IMR-90 (cell line): ENCODE results near the gene IFRD1. TPM values are rescaled to one million over a fixed set of nuclear protein-coding genes. Genes with fewer than 3 reads are reported as not detected.
A peak's percentile ranks its signal among the peaks of the same experiment; 100 is the strongest.

Experiments
- ATAC-seq: fragments of 200-7000 bp; cut with Tn5 transposase; 2 replicates; pipeline ENCODE4 v1.9.1; 2020; ENCODE audit warnings: low read depth, mild to moderate bottlenecking, moderate library complexity
- BruUV-seq: library from RNA; stranded (reverse); fragments of 400-500 nt; replicated peaks from 2 replicates; lab custom pipeline; 2021; lab: Mats Ljungman, UMichigan
- CTCF ChIA-PET: fragments of 300-600 bp; formaldehyde crosslinking; extraction: SDS; loops from one replicate; lab custom pipeline; 2021; ENCODE audit warnings: antibody characterized with exemption; lab: Yijun Ruan, JAX
- POLR2A ChIA-PET: fragments of 300-600 bp; sonication (Branson Sonifier 250); formaldehyde crosslinking; loops from one replicate; lab custom pipeline; 2022; ENCODE audit warnings: antibody characterized with exemption; ENCODE audit not compliant: unreplicated experiment; lab: Charles Lee
- DNase-seq: peaks from one replicate; pipeline ENCODE4 v3.0.0; 2013
- H2AFZ ChIP-seq: replicated peaks from 2 replicates; pipeline ENCODE3; 2013; ENCODE audit warnings: low read length, mild to moderate bottlenecking; ENCODE audit not compliant: poor library complexity
- H2AK5ac ChIP-seq: 2 replicates; pipeline ENCODE4 v1.6.1; 2013; ENCODE audit warnings: low read depth, low read length, inconsistent platforms
- H2AK9ac ChIP-seq: replicated peaks from 2 replicates; pipeline ENCODE3; 2013; ENCODE audit warnings: mild to moderate bottlenecking, low read depth, low read length, moderate library complexity; ENCODE audit not compliant: poor library complexity
- H2BK120ac ChIP-seq: 2 replicates; pipeline ENCODE4 v1.6.1; 2013; ENCODE audit warnings: low read depth, low read length, inconsistent platforms
- H2BK15ac ChIP-seq: 3 replicates; pipeline ENCODE4 v1.6.1; 2013; ENCODE audit warnings: low read depth, low read length, inconsistent platforms
- H2BK20ac ChIP-seq: 2 replicates; pipeline ENCODE4 v1.6.1; 2013; ENCODE audit warnings: low read depth, mild to moderate bottlenecking, inconsistent platforms, low read length, moderate library complexity
- H2BK5ac ChIP-seq: 2 replicates; pipeline ENCODE4 v1.6.1; 2013; ENCODE audit warnings: mild to moderate bottlenecking, low read depth, low read length, inconsistent platforms; ENCODE audit not compliant: poor library complexity, severe bottlenecking
- H3K14ac ChIP-seq: replicated peaks from 2 replicates; pipeline ENCODE4 v1.6.1; 2013; ENCODE audit warnings: low read depth, low read length, inconsistent platforms
- H3K18ac ChIP-seq: 2 replicates; pipeline ENCODE4 v1.6.1; 2013; ENCODE audit warnings: low read depth, low read length, control low read depth
- H3K23ac ChIP-seq: 2 replicates; pipeline ENCODE4 v1.6.1; 2013; ENCODE audit warnings: low read depth, low read length, inconsistent platforms
- H3K27ac ChIP-seq: 2 replicates; pipeline ENCODE4 v1.5.1; 2013; ENCODE audit warnings: mild to moderate bottlenecking, control low read depth, low read length; ENCODE audit not compliant: insufficient read depth
- H3K27me3 ChIP-seq: 2 replicates; pipeline ENCODE4 v1.6.1; 2013; ENCODE audit warnings: low read length; ENCODE audit not compliant: control insufficient read depth, insufficient read depth
- H3K36me3 ChIP-seq: 2 replicates; pipeline ENCODE4 v1.6.1; 2013; ENCODE audit warnings: low read length, mixed read lengths; ENCODE audit not compliant: control insufficient read depth, insufficient read depth
- H3K4ac ChIP-seq: 2 replicates; pipeline ENCODE4 v1.6.1; 2013; ENCODE audit warnings: low read depth, low read length, inconsistent platforms
- H3K4me1 ChIP-seq: 2 replicates; pipeline ENCODE4 v1.6.1; 2013; ENCODE audit warnings: low read length, mixed read lengths; ENCODE audit not compliant: control insufficient read depth, insufficient read depth
- H3K4me2 ChIP-seq: 2 replicates; pipeline ENCODE4 v1.6.1; 2013; ENCODE audit warnings: low read depth, mild to moderate bottlenecking, control low read depth, low read length, moderate library complexity
- H3K4me3 ChIP-seq: 2 replicates; pipeline ENCODE4 v1.5.1; 2013; ENCODE audit warnings: low read depth, mild to moderate bottlenecking, control low read depth, low read length, moderate library complexity; ENCODE audit not compliant: insufficient read depth
- H3K56ac ChIP-seq: 2 replicates; pipeline ENCODE4 v1.6.1; 2013; ENCODE audit warnings: low read length, inconsistent platforms; ENCODE audit not compliant: insufficient read depth; ENCODE audit errors: extremely low read depth
- H3K79me1 ChIP-seq, 2 experiments: 2 replicates each; pipeline ENCODE4 v1.6.1; 2013; ENCODE audit warnings: low read length in 2 of 2, inconsistent platforms in 1 of 2, low read depth in 1 of 2
- H3K9ac ChIP-seq: 2 replicates; pipeline ENCODE4 v1.6.1; 2013; ENCODE audit warnings: low read depth, low read length, control low read depth
- H3K9me1 ChIP-seq: 2 replicates; pipeline ENCODE4 v1.6.1; 2013; ENCODE audit warnings: low read length, inconsistent platforms; ENCODE audit not compliant: insufficient read depth
- H3K9me3 ChIP-seq: 2 replicates; pipeline ENCODE4 v1.6.1; 2013; ENCODE audit warnings: low read length; ENCODE audit not compliant: control insufficient read depth, insufficient read depth
- H4K20me1 ChIP-seq: 2 replicates; pipeline ENCODE4 v1.6.1; 2013; ENCODE audit warnings: low read length, inconsistent platforms; ENCODE audit not compliant: insufficient read depth
- H4K5ac ChIP-seq: 2 replicates; pipeline ENCODE4 v1.6.1; 2013; ENCODE audit warnings: mild to moderate bottlenecking, low read depth, low read length, control low read depth
- H4K8ac ChIP-seq, 2 experiments: 2 replicates each; pipeline ENCODE4 v1.6.1; 2013; ENCODE audit warnings: low read depth in 2 of 2, low read length in 2 of 2, control low read depth in 1 of 2, inconsistent platforms in 1 of 2
- H4K91ac ChIP-seq: 2 replicates; pipeline ENCODE4 v1.6.1; 2013; ENCODE audit warnings: low read depth, low read length, inconsistent platforms; ENCODE audit not compliant: insufficient read depth
- CEBPB ChIP-seq: IDR thresholded peaks from 2 replicates; pipeline ENCODE4 v1.6.1; 2012; ENCODE audit warnings: low read depth, low read length, improper control_type of control experiment
- ELK1 ChIP-seq: fragments of 150-350 bp; IDR thresholded peaks from 2 replicates; pipeline ENCODE4 v1.6.1; 2016; ENCODE audit warnings: low read depth, mild to moderate bottlenecking, low read length, moderate library complexity, borderline replicate concordance
- dilution Hi-C: fragments of 300-500 bp; cut with HindIII; formaldehyde crosslinking; loops from one replicate; pipeline ENCODE4 v1.14.3; 2018; ENCODE audit warnings: low sequenced_read_pairs; ENCODE audit not compliant: unreplicated experiment
- in situ Hi-C: fragments of 300-500 bp; cut with MboI; formaldehyde crosslinking; loops from 3 replicates; pipeline ENCODE4 v1.14.3; 2019; ENCODE audit warnings: low sequenced_read_pairs, inconsistent platforms, mixed read lengths
- intact Hi-C: fragments of 100-400 bp; cut with micrococcal nuclease; formaldehyde crosslinking; loops from 2 replicates; pipeline ENCODE4 v1.10.0; 2022
- polyA plus RNA-seq, 3 experiments: library from polyadenylated mRNA; depleted of rRNA; stranded (reverse); fragments of >200 nt; gene quantifications; 2 replicates each; pipeline ENCODE4 v1.2.3, GENCODE V29; 2012; ENCODE audit warnings: low replicate concordance in 1 of 3
- total RNA-seq: library from RNA; depleted of rRNA; stranded (reverse); fragments of >200 nt; gene quantifications from 2 replicates; pipeline ENCODE4 v1.2.3, GENCODE V29; 2012

Gene IFRD1
- total and polyA plus RNA-seq, 2 of the 4 experiments (the other 2 are of a cell fraction), result 18.3 to 25.3 TPM

DNA sequence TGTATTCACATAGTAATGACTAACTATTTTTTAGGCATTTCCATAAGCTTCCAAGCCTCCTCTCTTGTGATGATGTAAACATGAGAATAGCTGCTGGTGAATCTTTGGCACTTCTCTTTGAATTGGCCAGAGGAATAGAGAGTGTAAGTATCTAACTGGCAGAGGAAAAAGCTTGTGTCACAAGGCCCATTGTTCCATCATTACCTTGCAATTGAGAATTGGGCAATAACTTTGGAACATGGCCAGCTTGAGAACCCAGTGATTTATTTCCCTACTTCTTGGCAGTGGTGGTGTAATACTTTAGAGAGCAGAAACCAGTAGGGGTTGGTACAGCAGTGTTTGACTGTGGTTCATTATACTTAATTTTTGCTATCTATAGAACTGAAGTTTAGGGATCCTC lies 12.0 kb downstream of the IFRD1 start:
- Histone ChIP-seq H3K14ac (no peak overlapping the region), H4K20me1 (peaks cover 5% of the 10 kb centered on the region), H4K8ac (no peak overlapping the region), H4K5ac (no peak overlapping the region), H3K56ac (no peak overlapping the region), H4K91ac (no peak overlapping the region), H2BK120ac (no peak overlapping the region), H3K23ac (no peak overlapping the region), H2BK20ac (no peak overlapping the region), H3K27ac (no peak overlapping the region), H3K4me3 (no peak overlapping the region), H2AFZ (no peak overlapping the region), H3K79me1 (peaks cover 21 to 37% of the 10 kb centered on the region in 2 experiments; a peak in 3 of 4 replicates), H3K4ac (no peak overlapping the region), H3K9me3 (no peaks in the 10 kb centered on the region), H3K9ac (no peak overlapping the region), H3K36me3 (peaks cover 50% of the 10 kb centered on the region), H3K18ac (no peak overlapping the region), H2AK9ac (no peak overlapping the region), H2BK5ac (no peak overlapping the region), H3K4me1 (no peaks in the 10 kb centered on the region), H2BK15ac (no peak overlapping the region), H3K4me2 (no peak overlapping the region), H3K9me1 (0 out of 2 replicates have a peak, but pooled peaks cover 4% of the 10 kb centered on the region), H2AK5ac (no peak overlapping the region), H3K27me3 (no peaks in the 10 kb centered on the region)
- intact Hi-C loops, result no loop called here
- dilution Hi-C loops, result no loop called here
- DNase-seq, result peak; percentile 63
- no peak for TF ChIP-seq ELK1
- peak; percentile 92 for TF ChIP-seq CEBPB
- ChIA-PET CTCF (interaction anchor here (0.6 to 1.5 kb wide), 2 partner anchors 10 to 22 kb away, joined by 4 to 5 read pairs; no protein-coding TSS in a partner anchor), POLR2A (no interaction called here)
- no TSS peak for BruUV-seq
- ATAC-seq, result peak; percentile 56
- in situ Hi-C loops, result no loop called here
